ENCODE results near the gene RFFL.

RFFL gene

GRCh38 chr17:35018814-35019213 is 44.7 kb downstream of the RFFL start:
- Histone ChIP-seq H3K4me3 (ENCODE audit: low read length) (no peak overlapping the region), H3K9me2 (replicated peaks; ENCODE audit: control insufficient read depth, low read length) (no peaks in the 10 kb centered on the region), H3K9me3 (ENCODE audit: control insufficient read depth, insufficient read depth, low read length) (no peaks in the 10 kb centered on the region), H3K79me2 (ENCODE audit: control insufficient read depth, low read length) (no peaks in the 10 kb centered on the region), H4K20me1 (ENCODE audit: control insufficient read depth, insufficient read depth, low read depth, low read length) (no peaks in the 10 kb centered on the region), H3K36me3 (ENCODE audit: control insufficient read depth, low read length) (no peaks in the 10 kb centered on the region), H3K27me3 (ENCODE audit: control insufficient read depth, low read length) (no peaks in the 10 kb centered on the region), H3K27ac (ENCODE audit: low read depth, low read length) (no peak overlapping the region), H3F3A (ENCODE audit: control insufficient read depth, insufficient read depth) (no peaks in the 10 kb centered on the region), H3K4me2 (ENCODE audit: low read length) (no peak overlapping the region), H3K4me1 (ENCODE audit: control insufficient read depth, low read length) (peaks cover 10% of the 10 kb centered on the region)
- TF ChIP-seq EZH2phosphoT487 (IDR thresholded peaks at IDR 0.05; ENCODE audit: borderline replicate concordance, low read length) (no peak), CTCF (IDR thresholded peaks at IDR 0.05; ENCODE audit: low read depth, low read length, poor library complexity, severe bottlenecking) (no peak)

GRCh38 chr17:35017021-35017420 is 46.5 kb downstream of the RFFL start:
- no peak overlapping the region for H3K4me2 ChIP-seq (ENCODE audit: low read length)
- H3K4me3 ChIP-seq (ENCODE audit: low read length), result no peak overlapping the region
- H3K27me3 ChIP-seq (ENCODE audit: control insufficient read depth, low read length), result no peaks in the 10 kb centered on the region
- no peaks in the 10 kb centered on the region for H3K4me1 ChIP-seq (ENCODE audit: control insufficient read depth, low read length)
- H3K27ac ChIP-seq (ENCODE audit: low read depth, low read length), result no peak overlapping the region
- H3K36me3 ChIP-seq (ENCODE audit: control insufficient read depth, low read length), result no peaks in the 10 kb centered on the region
- H3K79me2 ChIP-seq (ENCODE audit: control insufficient read depth, low read length), result no peaks in the 10 kb centered on the region
- TF ChIP-seq CTCF (IDR thresholded peaks at IDR 0.05; ENCODE audit: low read depth, low read length, poor library complexity, severe bottlenecking) (no peak), EZH2phosphoT487 (IDR thresholded peaks at IDR 0.05; ENCODE audit: borderline replicate concordance, low read length) (no peak)
- H3K9me2 ChIP-seq (replicated peaks; ENCODE audit: control insufficient read depth, low read length), result no peaks in the 10 kb centered on the region
- H3F3A ChIP-seq (ENCODE audit: control insufficient read depth, insufficient read depth), result no peaks in the 10 kb centered on the region
- no peaks in the 10 kb centered on the region for H3K9me3 ChIP-seq (ENCODE audit: control insufficient read depth, insufficient read depth, low read length)
- no peaks in the 10 kb centered on the region for H4K20me1 ChIP-seq (ENCODE audit: control insufficient read depth, insufficient read depth, low read depth, low read length)

- no peaks in the 10 kb centered on the region for H3K79me2 ChIP-seq (ENCODE audit: control insufficient read depth, low read length)
- H3K4me3 ChIP-seq (ENCODE audit: low read length), result no peak overlapping the region
- no peaks in the 10 kb centered on the region for H3K36me3 ChIP-seq (ENCODE audit: control insufficient read depth, low read length)
- no peak overlapping the region for H3K27ac ChIP-seq (ENCODE audit: low read depth, low read length)
- no peaks in the 10 kb centered on the region for H3K4me1 ChIP-seq (ENCODE audit: control insufficient read depth, low read length)
- H3K9me2 ChIP-seq (replicated peaks; ENCODE audit: control insufficient read depth, low read length), result no peaks in the 10 kb centered on the region
- no peak overlapping the region for H3K4me2 ChIP-seq (ENCODE audit: low read length)
- TF ChIP-seq EZH2phosphoT487 (IDR thresholded peaks at IDR 0.05; ENCODE audit: borderline replicate concordance, low read length), result no peak
- no peak for TF ChIP-seq CTCF (IDR thresholded peaks at IDR 0.05; ENCODE audit: low read depth, low read length, poor library complexity, severe bottlenecking)
- H3F3A ChIP-seq (ENCODE audit: control insufficient read depth, insufficient read depth), result no peaks in the 10 kb centered on the region
- no peaks in the 10 kb centered on the region for H4K20me1 ChIP-seq (ENCODE audit: control insufficient read depth, insufficient read depth, low read depth, low read length)
- no peaks in the 10 kb centered on the region for H3K9me3 ChIP-seq (ENCODE audit: control insufficient read depth, insufficient read depth, low read length)
- H3K27me3 ChIP-seq (ENCODE audit: control insufficient read depth, low read length), result no peaks in the 10 kb centered on the region
Measured at GRCh38 chr17:35016369-35016768, 47.1 kb downstream of the RFFL start.
